Stimulated activated CD4-positive, alpha-beta T cell treated with anti-CD3 and anti-CD28 coated beads, Interleukin-4, amount 100 ng/mL, for 1 hour (primary cell): ENCODE data around the gene ODAM.
"Not testable (repeated sequence)": the region's sequence is repeated elsewhere in the genome, so short reads cannot be mapped to it uniquely, and the experiment has no call there.

Experiments used
- DNase-seq: peaks from one replicate; pipeline ENCODE4 v3.0.0-alpha.2; 2020

The ODAM gene

GRCh38 chr4:70195425-70195824, at the start of gene ODAM:
Gene ODAM (plus strand): TSS chr4:70195725. CDS start chr4:70196544, 819 bp downstream.
- DNase-seq, result no peak

- DNase-seq, result no peak
Measured at GRCh38 chr4:70151271-70151670, 44.3 kb upstream of the ODAM start.

- DNase-seq, result no peak
Measured at GRCh38 chr4:70152088-70152487, 43.4 kb upstream of the ODAM start.

GRCh38 chr4:70153937-70154336, 41.6 kb upstream of the ODAM start, which contains the start of gene PRR27:
Gene PRR27 (plus strand): TSS chr4:70154237. CDS start chr4:70154376, 139 bp downstream.
- DNase-seq, result no peak

- DNase-seq, result no peak
Measured at GRCh38 chr4:70158576-70158975, 36.9 kb upstream of the ODAM start.

GRCh38 chr4:70177090-70177489, 18.4 kb upstream of the ODAM start:
- DNase-seq, result no peak

- no peak for DNase-seq
Measured at GRCh38 chr4:70178075-70178660, 17.4 kb upstream of the ODAM start.

- no peak for DNase-seq
Measured at GRCh38 chr4:70179811-70180210, 15.7 kb upstream of the ODAM start.

- DNase-seq, result no peak
Measured at GRCh38 chr4:70181864-70182263, 13.7 kb upstream of the ODAM start.

GRCh38 chr4:70182517-70183167, 12.9 kb upstream of the ODAM start:
- DNase-seq, result no peak

GRCh38 chr4:70183168-70183939, 12.2 kb upstream of the ODAM start:
- DNase-seq, result no peak

GRCh38 chr4:70183940-70184246, 11.6 kb upstream of the ODAM start:
- no peak for DNase-seq

GRCh38 chr4:70187216-70187615, 8.3 kb upstream of the ODAM start:
- no peak for DNase-seq

GRCh38 chr4:70190579-70190978, 4.9 kb upstream of the ODAM start:
- no peak for DNase-seq

- DNase-seq, result no peak
Measured at GRCh38 chr4:70191647-70192046, 3.9 kb upstream of the ODAM start.

GRCh38 chr4:70192895-70193294, 2.6 kb upstream of the ODAM start:
- no peak for DNase-seq

GRCh38 chr4:70196857-70197256, 1.3 kb downstream of the ODAM start:
- DNase-seq, result no peak

- DNase-seq, result no peak
Measured at GRCh38 chr4:70197842-70198241, 2.3 kb downstream of the ODAM start.

GRCh38 chr4:70203601-70204000, 8.1 kb downstream of the ODAM start:
- no peak for DNase-seq

- not testable (repeated sequence) for DNase-seq
Measured at GRCh38 chr4:70212752-70213151, 17.2 kb downstream of the ODAM start.

- DNase-seq, result not testable (repeated sequence)
Measured at GRCh38 chr4:70216109-70216508, 20.6 kb downstream of the ODAM start.

GRCh38 chr4:70216550-70216949, 21.0 kb downstream of the ODAM start:
- DNase-seq, result not testable (repeated sequence)

- DNase-seq, result not testable (repeated sequence)
Measured at GRCh38 chr4:70221389-70221788, 25.9 kb downstream of the ODAM start.

- DNase-seq, result not testable (repeated sequence)
Measured at GRCh38 chr4:70221818-70222217, 26.3 kb downstream of the ODAM start.
